GM23248 (cell line): ENCODE measurements around the gene RDX.

Experiments used
- EZH2 ChIP-seq: fragments of 200-600 bp; sonication (generic); IDR thresholded peaks from 2 replicates; pipeline ENCODE4 v1.6.1; 2018; ENCODE audit warnings: antibody characterized with exemption, mild to moderate bottlenecking; ENCODE audit not compliant: insufficient read depth, poor library complexity, severe bottlenecking
- EZH2phosphoT487 ChIP-seq: fragments of 200-600 bp; sonication (generic); IDR thresholded peaks from 2 replicates; pipeline ENCODE4 v1.6.1; 2018; ENCODE audit warnings: antibody characterized with exemption, moderate library complexity, mild to moderate bottlenecking, low read depth; ENCODE audit not compliant: insufficient read depth

- no peak for TF ChIP-seq EZH2
- no peak for TF ChIP-seq EZH2phosphoT487
These were observed 16.5 kb downstream of the RDX start for GRCh38 chr11:110279881-110280280.
